ENCODE results near the gene OBSL1. TPM values are rescaled to one million over a fixed set of nuclear protein-coding genes. Genes with fewer than 3 reads are reported as not detected.

OBSL1 gene
- total RNA-seq, 4 donors from 2014 or later: 37.5 to 118 (median 51.6) TPM

DNA sequence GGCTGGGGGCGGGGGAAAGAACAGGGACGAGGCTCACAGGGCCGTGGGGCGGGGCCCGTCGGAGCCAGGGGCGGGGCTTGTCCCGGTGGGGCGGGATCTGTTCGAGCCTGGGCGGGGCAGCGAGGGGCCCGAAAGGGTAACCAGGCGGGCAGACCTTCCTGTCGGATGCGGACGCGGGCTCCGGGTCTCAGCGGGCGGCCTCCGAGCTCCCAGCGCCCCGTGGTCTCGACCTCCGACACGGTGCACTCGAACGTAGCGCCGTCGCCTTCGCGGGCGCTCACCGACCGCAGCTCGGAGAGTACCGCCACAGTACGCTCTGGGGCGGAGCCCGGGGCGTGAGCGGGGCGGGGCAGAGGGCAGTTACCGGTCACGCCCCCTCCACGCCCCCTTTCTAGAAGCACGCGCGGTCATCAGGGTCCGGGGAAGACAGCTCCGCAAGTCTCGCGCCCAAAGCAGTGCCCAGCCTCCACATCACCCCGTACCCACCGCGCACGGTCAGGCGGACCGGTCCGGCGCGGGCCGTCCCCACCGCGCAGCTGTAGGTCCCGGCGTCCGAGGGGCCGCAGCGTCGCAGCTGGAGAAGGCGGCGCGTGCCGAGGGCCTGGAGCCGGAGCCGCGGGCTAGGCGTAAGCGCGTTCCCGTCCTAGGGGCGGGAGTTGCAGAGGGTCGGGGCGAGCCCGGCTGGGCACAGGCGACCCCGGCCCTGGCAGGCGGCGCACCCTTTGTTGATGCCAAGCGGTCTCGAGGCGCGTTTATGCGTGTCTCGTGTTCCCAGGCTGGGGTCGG is 18.8 kb downstream of the OBSL1 start:
- TF ChIP-seq, protein P1, sequence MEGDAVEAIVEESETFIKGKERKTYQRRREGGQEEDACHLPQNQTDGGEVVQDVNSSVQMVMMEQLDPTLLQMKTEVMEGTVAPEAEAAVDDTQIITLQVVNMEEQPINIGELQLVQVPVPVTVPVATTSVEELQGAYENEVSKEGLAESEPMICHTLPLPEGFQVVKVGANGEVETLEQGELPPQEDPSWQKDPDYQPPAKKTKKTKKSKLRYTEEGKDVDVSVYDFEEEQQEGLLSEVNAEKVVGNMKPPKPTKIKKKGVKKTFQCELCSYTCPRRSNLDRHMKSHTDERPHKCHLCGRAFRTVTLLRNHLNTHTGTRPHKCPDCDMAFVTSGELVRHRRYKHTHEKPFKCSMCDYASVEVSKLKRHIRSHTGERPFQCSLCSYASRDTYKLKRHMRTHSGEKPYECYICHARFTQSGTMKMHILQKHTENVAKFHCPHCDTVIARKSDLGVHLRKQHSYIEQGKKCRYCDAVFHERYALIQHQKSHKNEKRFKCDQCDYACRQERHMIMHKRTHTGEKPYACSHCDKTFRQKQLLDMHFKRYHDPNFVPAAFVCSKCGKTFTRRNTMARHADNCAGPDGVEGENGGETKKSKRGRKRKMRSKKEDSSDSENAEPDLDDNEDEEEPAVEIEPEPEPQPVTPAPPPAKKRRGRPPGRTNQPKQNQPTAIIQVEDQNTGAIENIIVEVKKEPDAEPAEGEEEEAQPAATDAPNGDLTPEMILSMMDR (IDR thresholded peaks at IDR 0.05; ENCODE audit: low read depth): no peak

DNA sequence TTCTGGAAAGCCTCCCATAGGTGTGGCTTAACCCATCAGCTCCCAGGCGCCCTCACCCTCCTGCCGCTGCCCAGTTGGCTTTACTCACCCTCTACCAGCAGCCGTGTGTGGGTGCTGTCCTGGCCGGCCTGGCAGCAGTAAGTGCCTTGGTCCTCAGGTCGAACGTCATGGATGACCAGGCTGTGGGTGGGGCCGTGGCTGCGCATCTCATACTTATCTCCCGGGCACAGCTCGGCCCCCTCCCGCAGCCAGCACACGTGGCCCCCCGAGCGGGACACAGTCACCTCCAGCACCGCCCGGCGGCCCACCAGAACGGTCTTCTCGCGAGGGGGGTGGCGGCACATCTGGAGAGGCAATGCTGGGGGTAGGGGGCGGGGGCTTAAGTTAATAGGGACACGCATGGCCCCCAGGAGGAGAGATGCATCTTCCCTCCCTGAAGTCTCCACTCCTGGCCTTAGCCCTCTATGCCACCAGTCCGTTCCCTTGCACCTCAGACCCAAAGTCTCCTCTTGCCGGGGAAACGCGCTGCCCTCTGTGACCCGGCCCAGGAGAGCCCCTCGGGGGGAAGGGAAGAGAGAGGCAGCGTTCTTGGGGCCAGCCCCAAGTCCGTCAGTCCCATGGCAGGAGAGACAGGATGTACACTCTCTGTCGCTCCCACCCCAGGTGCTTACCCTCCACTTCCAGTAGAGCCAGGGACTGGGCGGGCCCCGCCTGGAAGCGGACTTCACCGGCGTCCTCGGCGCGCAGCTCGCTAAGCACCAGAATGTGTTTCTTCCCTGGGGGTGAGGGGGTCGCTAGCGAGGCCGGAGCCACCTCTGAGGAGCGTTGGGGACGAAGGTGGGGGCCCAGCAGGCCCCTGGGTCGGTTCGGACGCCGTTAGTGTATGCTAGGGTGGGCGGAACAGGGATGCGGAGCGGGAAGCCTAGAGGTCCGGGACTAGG is 19.6 kb downstream of the OBSL1 start:
- TF ChIP-seq, protein P1 (IDR thresholded peaks at IDR 0.05; ENCODE audit: low read depth): no peak

DNA sequence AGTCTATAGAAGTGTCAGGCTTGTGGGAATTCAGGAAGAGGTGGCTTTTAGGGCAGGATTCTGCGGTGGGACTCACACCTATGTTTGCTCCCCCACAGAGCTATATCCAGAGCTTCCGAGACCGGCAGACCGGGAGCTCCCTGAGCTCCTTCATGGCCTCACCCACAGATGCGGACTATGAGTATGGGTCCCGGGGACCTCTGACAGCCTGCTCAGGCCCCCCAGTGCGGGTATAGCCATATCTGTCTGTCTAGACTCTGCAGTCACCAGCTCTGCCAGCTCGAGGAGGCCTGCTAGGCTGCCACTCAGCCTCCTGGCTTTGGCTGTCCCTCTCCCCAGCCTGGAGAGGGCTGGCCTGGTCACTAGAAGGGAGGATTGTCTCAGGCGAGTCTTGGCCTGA is 21.7 kb downstream of the OBSL1 start:
- TF ChIP-seq, protein P1 (IDR thresholded peaks at IDR 0.05; ENCODE audit: low read depth): no peak

DNA sequence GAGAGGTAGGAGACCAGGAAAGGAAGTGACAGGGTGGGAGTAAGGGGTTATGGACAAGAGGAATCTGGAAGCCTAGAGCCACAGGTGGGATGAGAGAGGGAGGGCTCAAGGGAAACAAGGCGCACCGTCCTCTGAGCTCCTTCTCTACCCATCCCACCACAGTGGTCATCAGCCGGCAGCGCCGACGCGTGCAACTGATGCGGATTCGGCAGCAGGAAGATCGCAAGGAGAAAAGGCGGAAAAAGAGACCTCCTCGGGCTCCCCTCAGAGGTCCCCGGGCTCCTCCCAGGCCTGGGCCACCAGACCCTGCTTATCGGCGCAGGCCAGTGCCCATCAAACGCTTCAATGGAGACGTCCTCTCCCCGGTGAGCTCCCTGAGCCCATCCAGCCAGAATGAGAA is 22.3 kb downstream of the OBSL1 start:
- TF ChIP-seq, protein P1 (IDR thresholded peaks at IDR 0.05; ENCODE audit: low read depth): no peak

DNA sequence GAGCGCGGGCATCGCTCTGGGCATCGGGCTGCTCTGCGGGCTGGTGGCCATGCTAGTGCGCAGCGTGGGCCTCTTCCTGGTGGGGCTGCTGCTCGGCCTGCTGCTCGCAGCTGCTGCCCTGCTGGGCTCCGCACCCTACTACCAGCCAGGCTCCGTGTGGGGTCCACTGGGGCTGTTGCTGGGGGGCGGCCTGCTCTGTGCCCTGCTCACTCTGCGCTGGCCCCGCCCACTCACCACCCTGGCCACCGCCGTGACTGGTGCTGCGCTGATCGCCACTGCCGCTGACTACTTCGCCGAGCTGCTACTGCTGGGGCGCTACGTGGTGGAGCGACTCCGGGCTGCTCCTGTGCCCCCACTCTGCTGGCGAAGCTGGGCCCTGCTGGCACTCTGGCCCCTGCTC is 23.7 kb downstream of the OBSL1 start:
- TF ChIP-seq, protein P1 (IDR thresholded peaks at IDR 0.05; ENCODE audit: low read depth): no peak

DNA sequence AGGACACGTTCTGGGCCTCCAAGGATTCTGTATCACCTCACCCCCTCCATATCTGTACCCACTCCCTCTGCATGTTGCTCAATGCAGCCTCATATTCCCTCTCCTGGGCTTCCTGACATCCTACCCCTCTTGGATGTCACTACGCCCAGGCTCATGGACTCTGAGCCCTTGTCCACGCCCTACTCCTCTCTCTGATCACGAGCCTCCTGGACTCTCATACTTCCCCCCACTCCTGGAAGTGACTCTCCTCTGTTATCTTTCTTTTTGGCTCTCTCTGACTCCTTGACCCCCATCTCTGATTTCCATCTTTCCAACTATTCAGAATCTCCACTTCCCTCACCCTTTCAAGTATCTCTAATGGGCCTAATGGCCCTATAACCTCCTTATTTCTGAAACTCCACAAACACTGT is 25.4 kb downstream of the OBSL1 start:
- TF ChIP-seq, protein P1 (IDR thresholded peaks at IDR 0.05; ENCODE audit: low read depth): no peak
